Suprapubic skin (tissue), 4 donors: ENCODE results near the gene UNC119B. TPM values are rescaled to one million over a fixed set of nuclear protein-coding genes. Genes with fewer than 3 reads are reported as not detected.

Experiments used
- DNase-seq, 2 donors: peaks; one replicate each; pipeline ENCODE4 v3.0.0-alpha.2; 2019; ENCODE audit warnings: low spot score in 2 of 2
- H3K27ac ChIP-seq: fragments of 200-600 bp; sonication (generic); one replicate; pipeline ENCODE4 v1.5.1; 2019
- H3K27me3 ChIP-seq: fragments of 200-600 bp; sonication (generic); one replicate; pipeline ENCODE4 v1.5.1; 2019
- H3K36me3 ChIP-seq: fragments of 200-600 bp; sonication (generic); one replicate; pipeline ENCODE4 v1.5.1; 2019
- H3K4me1 ChIP-seq: fragments of 200-600 bp; sonication (generic); one replicate; pipeline ENCODE4 v1.5.1; 2019
- H3K4me3 ChIP-seq: fragments of 200-600 bp; sonication (generic); one replicate; pipeline ENCODE4 v1.5.1; 2019; ENCODE audit warnings: mild to moderate bottlenecking
- H3K9me3 ChIP-seq: fragments of 200-600 bp; sonication (generic); one replicate; pipeline ENCODE4 v1.5.1; 2019
- CTCF ChIP-seq, 2 donors: fragments of 200-600 bp in 1 of 2; fragments of 450-650 bp in 1 of 2; sonication (generic) in 1 of 2; IDR thresholded peaks; one replicate each; pipeline ENCODE4 v1.5.1; 2016 to 2019; ENCODE audit warnings: antibody characterized with exemption in 2 of 2, mild to moderate bottlenecking in 1 of 2, moderate library complexity in 1 of 2
- EP300 ChIP-seq: sonication (generic); formaldehyde crosslinking; IDR thresholded peaks from one replicate; pipeline ENCODE4 v1.6.1; 2017; ENCODE audit warnings: antibody characterized with exemption
- POLR2A ChIP-seq, 2 donors: fragments of 450-650 bp; IDR thresholded peaks; one replicate each; pipeline ENCODE4 v1.6.1; 2017; ENCODE audit warnings: antibody characterized with exemption in 2 of 2, mild to moderate bottlenecking in 2 of 2, moderate library complexity in 2 of 2
- POLR2AphosphoS5 ChIP-seq, 3 donors: sonication (generic); formaldehyde crosslinking; IDR thresholded peaks; one replicate each; pipeline ENCODE4 v1.6.1; 2017; ENCODE audit warnings: antibody characterized with exemption in 3 of 3
- WGBS: methylation state at CpG from one replicate; pipeline ENCODE4 v1.1.5; 2018; 5-methylcytosine and 5-hydroxymethylcytosine counted together
- total RNA-seq, 4 donors: library from RNA; depleted of rRNA; stranded (reverse); fragments of >200 nt; gene quantifications; one replicate each; pipeline ENCODE4 v1.1.0, GENCODE V29; 2016

Gene UNC119B
- total RNA-seq, 4 donors from 2014 or later = 14.2 to 27.6 (median 19.3) TPM

GRCh38 chr12:120738252-120739030 is 28.2 kb downstream of the UNC119B start:
- no peak overlapping the region for H3K4me3 ChIP-seq
- H3K27ac ChIP-seq = no peak overlapping the region
- DNase-seq = no peak
- no peaks in the 10 kb centered on the region for H3K4me1 ChIP-seq
- no peaks in the 10 kb centered on the region for H3K27me3 ChIP-seq
- 90% methylated on average over 21 of the region's 31 CpGs for WGBS
- TF ChIP-seq POLR2AphosphoS5 (IDR thresholded peaks at IDR 0.05) (no peak), EP300 (no peak), CTCF (IDR thresholded peaks at IDR 0.05) (no peak), POLR2A (IDR thresholded peaks at IDR 0.05) (no peak)
- no peaks in the 10 kb centered on the region for H3K9me3 ChIP-seq
- H3K36me3 ChIP-seq = peaks cover 20% of the 10 kb centered on the region

- TF ChIP-seq POLR2AphosphoS5 (IDR thresholded peaks at IDR 0.05) = no peak
- no peak for TF ChIP-seq CTCF (IDR thresholded peaks at IDR 0.05)
- no peak for TF ChIP-seq POLR2A (IDR thresholded peaks at IDR 0.05)
- no peak for TF ChIP-seq EP300
- Histone ChIP-seq H3K36me3 (peaks cover 20% of the 10 kb centered on the region), H3K4me1 (no peaks in the 10 kb centered on the region), H3K27ac (no peak overlapping the region), H3K27me3 (no peaks in the 10 kb centered on the region), H3K4me3 (no peak overlapping the region), H3K9me3 (no peaks in the 10 kb centered on the region)
- no peak for DNase-seq
- 97% methylated on average over 19 of the region's 38 CpGs for WGBS
Observed at GRCh38 chr12:120739031-120739762, 28.9 kb downstream of the UNC119B start.

- Histone ChIP-seq H3K36me3 (peaks cover 20% of the 10 kb centered on the region), H3K4me1 (no peaks in the 10 kb centered on the region), H3K9me3 (no peaks in the 10 kb centered on the region), H3K27me3 (no peaks in the 10 kb centered on the region), H3K27ac (no peak overlapping the region), H3K4me3 (no peak overlapping the region)
- no peak for DNase-seq
- 85% methylated on average over 15 of the region's 16 CpGs for WGBS
- no peak for TF ChIP-seq CTCF (IDR thresholded peaks at IDR 0.05)
- TF ChIP-seq EP300 = no peak
- no peak for TF ChIP-seq POLR2AphosphoS5 (IDR thresholded peaks at IDR 0.05)
- no peak for TF ChIP-seq POLR2A (IDR thresholded peaks at IDR 0.05)
Observed at GRCh38 chr12:120739821-120740613, 29.8 kb downstream of the UNC119B start.

GRCh38 chr12:120740871-120741270 is 30.6 kb downstream of the UNC119B start:
- no peak for TF ChIP-seq POLR2AphosphoS5 (IDR thresholded peaks at IDR 0.05)
- no peak for TF ChIP-seq EP300
- TF ChIP-seq POLR2A (IDR thresholded peaks at IDR 0.05) = no peak
- no peak for TF ChIP-seq CTCF (IDR thresholded peaks at IDR 0.05)
- Histone ChIP-seq H3K36me3 (peaks cover 20% of the 10 kb centered on the region), H3K9me3 (no peaks in the 10 kb centered on the region), H3K4me3 (no peak overlapping the region), H3K27me3 (no peaks in the 10 kb centered on the region), H3K4me1 (no peaks in the 10 kb centered on the region), H3K27ac (no peak overlapping the region)
- DNase-seq = no peak
- WGBS = no CpG with 5 or more reads among the region's 15 CpGs
